NOMO-1 treated with dmso at 0.1 percent for 144 hours (cell line): ENCODE results near the gene ACIN1.
"Not testable (repeated sequence)": the region's sequence is repeated elsewhere in the genome, so short reads cannot be mapped to it uniquely, and the experiment has no call there.

ENCODE experiments used
- DNase-seq: peaks from one replicate; lab custom pipeline; 2025; ENCODE audit not compliant: unreplicated experiment; lab: John Stamatoyannopoulos, UW

Gene ACIN1

DNA sequence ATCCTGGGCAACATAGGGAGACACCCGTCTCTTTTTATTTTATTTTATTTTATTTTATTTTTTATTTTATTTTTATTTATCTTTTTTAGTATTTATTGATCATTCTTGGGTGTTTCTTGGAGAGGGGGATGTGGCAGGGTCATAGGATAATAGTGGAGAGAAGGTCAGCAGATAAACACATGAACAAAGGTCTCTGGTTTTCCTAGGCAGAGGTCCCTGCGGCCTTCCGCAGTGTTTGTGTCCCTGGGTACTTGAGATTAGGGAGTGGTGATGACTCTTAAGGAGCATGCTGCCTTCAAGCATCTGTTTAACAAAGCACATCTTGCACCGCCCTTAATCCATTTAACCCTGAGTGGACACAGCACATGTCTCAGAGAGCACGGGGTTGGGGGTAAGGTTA, 12.7 kb upstream of the ACIN1 start:
- DNase-seq = not testable (repeated sequence)

DNA sequence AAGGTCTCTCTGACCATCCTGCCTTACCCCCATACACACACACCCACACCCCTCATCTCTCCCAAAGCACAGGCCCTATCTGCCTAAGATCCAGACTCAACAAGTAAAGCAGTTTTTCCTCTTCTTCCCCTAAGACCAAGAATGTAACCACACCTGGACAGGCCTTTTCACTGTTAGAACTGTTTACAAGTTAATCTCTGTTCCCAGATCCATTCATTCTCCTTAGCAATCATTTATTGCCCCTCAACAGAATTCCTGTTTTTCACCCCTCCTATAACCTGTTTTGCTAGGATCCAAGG, 11.8 kb upstream of the ACIN1 start:
- DNase-seq = no peak

DNA sequence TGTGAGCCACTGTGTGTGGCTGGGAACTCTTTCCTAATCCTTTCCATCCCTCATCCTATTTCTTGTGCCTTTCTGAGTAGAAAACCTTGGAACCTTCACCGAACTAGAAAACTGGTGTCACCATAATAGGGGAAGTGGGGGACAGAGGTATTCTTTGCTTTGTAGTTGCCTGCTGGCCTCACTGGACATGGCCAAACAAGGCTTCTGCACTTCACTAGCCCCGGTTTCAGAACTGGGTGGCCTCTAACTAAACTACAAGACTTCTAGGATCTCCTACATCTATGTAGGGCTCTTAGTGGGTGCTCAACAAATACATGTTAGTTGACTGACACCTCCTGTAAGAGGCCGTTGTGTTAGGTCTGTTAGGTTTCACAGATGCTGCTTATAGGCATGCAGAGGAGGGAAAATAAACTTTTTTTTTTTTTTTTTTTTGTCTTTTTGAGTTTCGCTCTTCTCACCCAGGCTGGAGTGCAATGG, 10.4 kb upstream of the ACIN1 start:
- no peak for DNase-seq

DNA sequence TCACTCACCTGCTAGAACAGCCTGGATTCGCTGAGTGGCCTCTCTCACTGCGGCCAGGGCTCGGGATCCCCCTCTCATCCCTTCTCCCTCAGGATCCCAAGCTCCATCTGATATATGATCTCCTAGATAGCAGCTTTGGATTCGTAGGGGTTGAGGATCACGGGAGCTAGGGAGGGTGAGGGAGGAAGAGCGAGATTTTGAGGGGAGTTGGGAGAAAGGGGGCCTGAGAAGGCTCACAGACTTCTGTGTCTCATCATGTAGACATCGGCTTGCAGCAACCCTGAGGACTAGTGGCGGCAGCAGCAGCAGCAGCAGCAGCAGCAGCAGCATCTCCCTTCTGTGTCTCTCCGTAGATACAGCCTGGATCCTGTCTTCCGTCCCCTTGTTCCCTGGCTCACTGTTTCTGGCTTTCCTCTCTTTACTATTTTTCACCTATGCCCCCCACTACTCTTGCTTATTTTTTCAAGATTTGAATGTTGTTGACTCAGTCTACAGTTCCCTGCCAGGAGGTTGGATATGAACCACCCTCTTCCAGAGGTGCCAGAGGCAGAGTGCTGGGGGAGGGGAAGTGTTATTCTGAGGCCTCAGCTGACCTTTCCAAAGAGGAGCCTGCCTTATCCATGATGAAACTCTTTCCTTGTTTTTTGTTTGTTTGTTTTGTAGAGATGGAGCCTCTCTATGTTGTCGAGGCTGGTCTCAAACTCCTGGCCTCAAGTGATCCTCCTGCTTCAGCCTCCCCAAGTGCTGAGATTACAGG, 9.8 kb upstream of the ACIN1 start, which contains the start of gene CIROP:
TSS of gene CIROP (minus strand) at position 399 of the 757 bp plus-strand sequence. CDS start at position 330, 69 bp downstream.
- no peak for DNase-seq

DNA sequence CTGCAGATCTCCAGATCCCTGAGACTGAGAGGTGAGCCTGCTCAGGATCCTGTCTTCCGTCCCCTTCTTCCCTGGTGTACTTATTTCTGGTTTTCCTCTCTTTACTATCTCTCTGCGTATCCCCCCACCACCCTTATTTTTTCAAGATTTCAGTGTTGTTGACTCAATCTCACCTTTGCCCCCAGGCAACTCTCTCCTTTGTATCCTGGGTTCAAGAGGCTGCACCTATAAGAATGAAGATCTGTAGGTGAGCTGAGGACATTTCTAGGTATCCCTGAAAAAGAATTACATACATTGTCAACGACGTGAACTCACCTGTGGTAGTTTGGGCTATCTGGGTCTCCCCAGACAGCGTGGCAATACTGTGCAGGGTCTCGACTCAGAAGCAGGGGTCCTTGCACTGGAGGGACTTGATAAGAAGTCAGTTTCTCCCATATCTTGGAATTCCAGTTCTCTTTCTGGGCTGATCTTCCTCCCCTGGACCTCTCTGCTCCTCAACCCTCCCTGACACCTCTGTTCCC, 9.2 kb upstream of the ACIN1 start:
- no peak for DNase-seq

DNA sequence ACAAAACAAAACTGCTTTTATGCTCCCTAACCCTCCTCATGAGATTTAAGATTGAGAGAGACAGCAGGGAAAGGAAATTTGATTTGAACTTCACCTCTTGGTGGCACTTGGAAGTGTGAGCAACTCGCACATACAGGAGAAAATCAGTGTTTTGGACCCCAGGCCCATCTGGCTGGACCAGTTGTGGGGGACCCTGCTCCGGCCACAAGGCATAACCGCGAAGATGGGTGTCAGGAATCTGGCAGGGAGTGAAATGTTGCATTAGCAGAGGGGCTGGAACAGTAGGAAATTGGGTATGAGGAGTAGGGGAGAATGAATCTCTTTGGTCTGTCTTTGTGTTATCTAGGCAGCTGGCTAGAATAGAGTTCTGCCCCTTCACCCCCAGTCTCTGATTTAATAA, 8.6 kb upstream of the ACIN1 start:
- no peak for DNase-seq

DNA sequence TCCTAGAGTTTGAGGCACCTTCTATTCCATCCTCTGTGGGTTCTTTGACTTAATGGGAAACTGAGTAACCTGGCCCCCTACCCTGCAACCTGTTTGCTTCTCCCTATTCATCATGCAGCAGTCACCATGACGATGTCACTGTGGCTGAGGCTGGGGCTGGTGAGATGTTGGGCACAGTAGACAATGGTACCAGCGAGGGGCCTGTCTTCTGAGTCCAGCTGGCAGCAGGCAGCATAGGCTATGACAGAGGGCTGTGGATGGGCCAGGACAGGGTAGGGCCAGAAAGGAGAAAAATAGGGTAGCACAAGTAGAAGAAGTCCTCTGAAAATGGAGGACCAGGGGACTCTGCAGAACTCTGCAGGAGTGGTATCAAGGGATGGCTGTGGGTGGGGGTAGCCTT, 7.9 kb upstream of the ACIN1 start:
- DNase-seq = no peak

DNA sequence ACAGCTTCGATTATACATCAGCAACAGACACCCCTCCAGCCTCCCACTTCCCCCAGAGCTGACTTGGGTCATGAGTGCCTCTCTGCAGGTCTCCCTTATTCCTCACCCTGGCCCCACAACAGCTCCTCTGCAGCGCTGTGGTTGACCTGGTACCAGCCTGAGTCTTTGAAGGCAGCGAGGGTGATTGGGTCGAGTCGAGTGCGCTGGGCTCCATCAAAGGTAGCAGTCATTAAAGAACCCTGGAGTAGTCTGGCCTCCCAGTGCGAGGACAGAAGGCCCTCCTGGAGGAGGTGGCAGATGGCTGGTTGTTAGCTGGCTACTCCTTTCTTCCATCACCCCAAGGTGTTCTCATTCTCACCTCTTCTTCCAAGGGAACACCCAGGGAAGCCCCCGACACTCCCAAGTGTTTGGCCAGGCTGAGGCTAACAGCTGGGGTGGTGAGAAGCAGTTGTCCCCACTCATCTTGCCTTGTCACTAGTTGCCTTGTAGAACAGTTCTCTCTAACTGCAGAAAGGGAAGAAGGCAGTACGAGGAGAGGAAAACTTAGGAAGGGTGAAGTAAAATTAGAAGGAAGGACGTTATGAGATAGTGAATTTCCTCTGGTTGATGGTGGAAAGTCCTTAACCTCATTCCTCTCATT, 7.2 kb upstream of the ACIN1 start:
- DNase-seq = no peak

DNA sequence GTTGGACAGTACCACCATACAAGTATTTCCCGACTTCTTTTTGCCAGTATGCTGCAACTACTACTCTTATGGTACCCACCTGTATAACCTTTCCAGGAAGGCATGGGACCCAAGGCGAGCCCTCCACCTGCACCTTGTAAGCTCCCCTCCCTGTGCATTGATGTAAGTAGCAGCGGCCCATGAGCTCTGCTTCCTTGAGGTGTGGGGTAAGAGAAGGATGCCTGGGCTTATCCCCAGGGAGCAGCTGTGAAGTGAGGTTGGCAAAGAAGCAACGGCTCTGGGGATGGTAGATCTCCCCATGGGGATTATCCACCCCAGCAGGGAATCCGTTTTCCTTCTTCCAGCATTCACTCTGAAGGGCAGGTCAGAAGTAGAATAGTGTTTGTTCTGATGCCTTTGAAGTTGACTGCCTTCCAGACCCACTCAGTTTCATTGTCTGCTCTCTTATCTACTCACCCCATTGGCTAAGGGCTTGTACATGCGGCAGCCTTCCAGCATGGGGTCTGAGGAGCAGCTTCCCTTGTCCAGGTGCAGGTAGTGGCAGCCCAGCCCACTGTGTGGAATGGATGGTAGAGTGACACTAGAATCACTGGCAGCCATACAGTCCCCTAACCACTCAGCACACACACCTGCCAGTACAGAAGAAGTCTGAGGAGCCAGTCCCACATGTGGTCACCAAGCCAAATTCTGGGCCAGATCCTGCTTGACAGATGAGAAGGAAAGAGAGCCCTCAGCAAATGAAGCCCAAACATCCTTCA, 6.5 kb upstream of the ACIN1 start:
- DNase-seq = no peak

DNA sequence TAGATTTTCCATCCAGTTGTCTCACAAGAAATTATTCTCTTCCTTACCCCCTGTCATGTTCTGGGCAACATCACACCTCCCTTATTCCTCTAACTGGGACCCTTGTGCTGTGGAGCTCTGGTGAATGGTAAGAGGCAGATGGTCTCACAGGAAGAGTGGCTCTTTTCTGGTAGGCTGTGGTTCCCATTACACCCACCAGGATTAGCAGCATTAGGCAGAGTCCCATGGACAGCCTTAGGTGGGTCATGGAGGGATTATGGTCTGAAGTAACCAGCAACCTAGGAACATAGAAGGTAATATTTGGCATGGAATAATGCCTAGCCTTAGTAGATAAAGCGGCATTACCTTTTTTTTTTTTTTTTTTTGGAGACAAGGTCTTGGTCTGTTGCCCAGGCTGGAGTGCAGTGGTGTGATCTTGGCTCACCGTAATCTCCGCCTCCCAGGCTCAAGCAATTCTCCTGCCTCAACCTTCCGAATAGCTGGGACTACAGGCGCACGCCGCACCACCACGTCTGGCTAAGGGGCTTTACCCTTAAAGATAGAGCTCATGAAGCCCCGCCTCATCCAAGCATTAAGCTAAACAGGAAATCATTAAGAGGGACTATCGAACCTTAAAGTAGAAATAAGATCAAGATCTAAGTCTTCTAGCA, 4.4 kb upstream of the ACIN1 start:
- no peak for DNase-seq

DNA sequence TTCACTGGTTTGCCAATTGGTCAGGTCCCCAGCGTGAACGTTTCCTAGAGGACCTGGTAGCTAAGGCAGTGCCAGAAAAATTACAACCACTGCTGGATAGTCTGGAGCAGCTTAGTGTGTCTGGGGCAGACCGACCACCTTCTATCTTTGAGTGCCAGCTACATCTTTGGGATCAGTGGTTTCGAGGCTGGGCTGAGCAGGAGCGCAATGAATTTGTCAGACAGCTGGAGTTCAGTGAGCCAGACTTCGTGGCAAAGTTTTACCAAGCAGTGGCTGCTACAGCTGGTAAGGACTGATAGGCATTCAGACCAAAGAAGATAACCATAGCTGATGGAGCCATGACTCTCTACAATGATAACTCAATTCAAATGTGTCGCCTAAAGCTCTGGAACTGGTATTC, 2.9 kb upstream of the ACIN1 start:
- DNase-seq = no peak

DNA sequence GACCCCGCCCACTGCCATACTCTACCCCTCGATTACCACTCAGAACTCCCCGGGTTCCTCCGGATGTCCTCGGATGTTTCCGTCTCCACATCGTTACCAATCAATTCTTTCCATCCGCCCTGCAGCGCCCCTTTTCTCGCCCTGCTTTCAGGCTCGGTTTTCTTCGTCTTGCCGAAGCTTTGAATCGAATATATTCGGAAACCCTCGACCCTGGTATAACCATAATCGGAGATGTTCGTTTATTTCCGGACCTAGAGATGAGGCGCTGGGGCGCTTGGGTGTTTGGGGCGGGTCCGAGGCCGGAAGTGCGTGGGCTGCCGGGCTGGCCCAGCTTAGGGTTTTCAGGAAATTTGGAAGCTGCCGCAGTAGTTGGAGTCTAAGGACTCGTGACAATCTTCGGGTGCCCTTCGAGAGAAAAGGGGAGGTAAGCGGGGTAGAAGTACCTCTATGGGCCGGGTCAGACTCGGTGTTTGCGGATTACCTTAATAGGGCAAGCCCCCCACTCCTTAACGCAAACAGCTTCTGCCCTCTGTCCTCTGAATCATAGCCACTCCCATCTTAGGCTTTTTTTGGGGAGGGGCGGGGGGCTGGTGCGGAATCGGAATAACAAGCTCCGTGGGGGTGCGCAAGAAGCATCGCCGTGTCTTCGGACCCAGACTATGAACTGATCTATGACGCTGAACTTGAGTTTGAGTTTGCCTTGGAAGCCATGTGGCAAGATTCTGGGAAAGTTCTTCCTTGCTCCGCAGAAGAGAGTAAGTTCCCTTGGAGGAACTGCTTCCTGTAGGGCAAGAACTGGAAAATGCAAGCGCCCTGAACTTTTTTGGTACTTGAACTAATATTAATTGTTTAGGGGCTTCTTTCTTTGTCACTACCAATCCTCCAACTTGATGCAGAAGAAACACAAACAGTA, 516 bp upstream of the ACIN1 start, which contains the start of gene C14orf119:
TSS of gene C14orf119 (plus strand) at position 310 of the 913 bp plus-strand sequence. CDS start 2,154 bp downstream, outside the sequence.
- no peak for DNase-seq

DNA sequence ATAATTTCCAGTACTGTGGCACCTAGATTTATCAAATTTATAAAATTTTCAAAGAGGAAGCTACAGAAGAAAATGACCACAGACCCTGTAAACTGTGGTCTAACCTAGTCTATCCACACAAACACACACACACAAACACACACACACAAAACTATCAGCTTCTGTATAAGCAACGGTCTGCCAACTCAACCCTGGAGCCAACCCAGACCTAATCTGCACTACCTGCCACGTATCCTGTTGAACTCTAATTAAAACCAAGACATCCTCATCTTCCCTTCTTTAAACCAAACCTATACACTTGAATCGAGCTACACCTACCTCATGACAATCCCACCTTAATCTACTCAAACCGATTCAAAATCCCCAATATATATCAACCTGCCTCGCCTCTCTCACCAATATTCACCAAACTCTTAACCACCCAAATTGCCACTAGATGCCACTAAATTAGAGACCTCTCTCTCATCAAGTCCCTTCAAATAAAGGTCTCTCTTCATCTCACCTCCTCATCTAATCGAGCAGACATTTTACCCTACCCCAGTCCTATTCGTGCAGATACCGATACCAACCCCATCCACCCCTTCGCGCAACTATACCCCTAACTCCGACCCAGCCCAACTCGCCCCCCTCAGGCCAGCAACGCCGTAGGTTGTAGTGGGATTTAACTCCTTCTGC, 808 bp downstream of the ACIN1 start:
- DNase-seq = no peak

DNA sequence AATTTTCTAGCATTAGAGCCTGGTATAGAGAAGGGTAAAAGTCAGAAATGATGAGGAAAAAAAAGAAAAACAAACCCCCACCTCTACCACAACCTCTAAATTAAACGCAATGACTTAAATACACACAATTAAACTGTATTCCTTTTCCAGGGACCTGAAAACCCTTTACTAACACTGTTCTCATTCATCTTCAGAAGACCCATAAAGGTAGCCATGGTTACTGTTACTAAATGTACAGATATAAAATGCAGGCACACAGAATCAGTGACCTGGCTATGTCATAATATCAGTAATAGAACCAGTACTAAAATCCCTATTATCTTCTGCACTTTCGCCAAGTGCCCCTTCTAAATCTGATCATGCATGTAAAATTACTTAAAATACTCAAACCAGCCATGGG, 1.4 kb downstream of the ACIN1 start:
- DNase-seq = no peak

DNA sequence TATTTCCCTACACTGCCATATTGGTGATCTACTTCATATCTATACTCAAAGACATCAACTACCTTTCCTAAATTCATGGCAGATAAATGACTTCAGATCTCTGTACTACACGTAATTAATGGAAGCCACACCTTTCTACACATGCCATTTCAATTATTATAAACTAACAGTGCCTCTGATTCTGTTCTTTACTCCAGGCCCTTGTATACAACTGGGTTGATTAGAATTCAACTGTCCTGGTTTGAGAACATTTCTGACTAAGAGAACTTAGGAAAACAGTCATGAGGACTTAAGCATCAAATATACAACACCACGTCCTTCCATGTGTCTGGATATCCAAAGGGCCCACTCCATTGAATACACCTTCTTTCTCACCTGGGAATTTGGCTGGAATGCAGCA, 1.8 kb downstream of the ACIN1 start:
- no peak for DNase-seq

DNA sequence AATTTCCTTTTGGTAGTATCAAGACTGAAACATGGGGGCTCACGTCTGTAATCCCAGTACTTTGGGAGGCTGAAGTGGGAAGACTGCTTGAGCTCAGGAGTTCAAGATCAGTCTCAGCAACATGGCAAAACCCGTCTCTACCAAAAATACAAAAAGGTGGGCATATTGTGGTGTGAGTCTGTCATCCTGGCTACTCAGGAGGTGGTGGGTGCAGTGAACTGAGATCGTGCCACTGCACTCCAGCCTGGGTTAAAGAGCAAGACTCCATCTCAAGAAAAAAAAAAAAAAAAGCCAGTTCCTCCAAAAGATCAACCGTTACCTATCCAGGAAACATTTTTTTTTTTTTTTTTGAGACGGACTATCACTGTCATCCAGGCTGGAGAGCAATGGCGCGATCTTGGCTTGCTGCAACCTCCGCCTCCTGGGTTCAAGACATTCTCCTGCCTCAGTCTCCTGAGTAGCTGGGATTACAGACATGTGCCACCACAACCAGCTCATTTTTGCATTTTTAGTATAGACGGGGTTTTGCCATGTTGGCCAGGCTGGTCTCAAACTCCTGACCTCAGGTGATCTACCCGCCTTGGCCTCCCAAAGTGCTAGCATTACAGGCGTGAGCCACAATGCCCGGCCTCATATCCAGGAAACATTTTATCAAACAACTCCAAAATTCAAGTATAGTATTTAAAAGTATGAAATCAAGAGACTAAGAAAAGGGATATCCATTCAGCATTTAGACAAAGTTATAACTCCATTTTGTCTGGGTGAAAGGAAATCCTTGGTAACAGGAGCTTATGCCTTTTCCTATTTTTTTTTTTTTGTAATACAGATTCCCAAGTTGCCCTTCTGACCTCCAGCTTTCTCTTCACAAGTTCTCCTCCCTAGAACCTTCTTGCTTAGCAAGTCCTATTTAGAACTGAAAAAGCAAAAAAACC, 3.4 kb downstream of the ACIN1 start:
- no peak for DNase-seq

DNA sequence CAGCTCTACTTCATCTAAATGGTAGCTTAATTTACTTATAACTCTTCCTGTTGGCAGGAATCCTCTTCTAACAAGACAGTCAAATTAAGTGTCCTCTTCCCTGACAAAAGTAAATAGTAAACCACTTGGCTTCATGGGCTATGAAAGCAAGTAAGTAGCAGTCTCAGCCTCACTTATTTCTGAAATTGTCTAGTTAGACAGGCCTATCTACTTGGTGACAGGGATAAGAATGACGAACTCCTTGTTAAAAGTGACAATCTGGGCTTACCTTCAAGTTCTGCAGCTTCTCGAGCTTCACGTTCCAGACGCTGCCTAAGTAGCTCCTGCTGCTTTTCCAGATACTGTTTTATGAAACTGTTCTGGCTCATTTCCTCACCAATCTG, 4.7 kb downstream of the ACIN1 start:
- DNase-seq = no peak

DNA sequence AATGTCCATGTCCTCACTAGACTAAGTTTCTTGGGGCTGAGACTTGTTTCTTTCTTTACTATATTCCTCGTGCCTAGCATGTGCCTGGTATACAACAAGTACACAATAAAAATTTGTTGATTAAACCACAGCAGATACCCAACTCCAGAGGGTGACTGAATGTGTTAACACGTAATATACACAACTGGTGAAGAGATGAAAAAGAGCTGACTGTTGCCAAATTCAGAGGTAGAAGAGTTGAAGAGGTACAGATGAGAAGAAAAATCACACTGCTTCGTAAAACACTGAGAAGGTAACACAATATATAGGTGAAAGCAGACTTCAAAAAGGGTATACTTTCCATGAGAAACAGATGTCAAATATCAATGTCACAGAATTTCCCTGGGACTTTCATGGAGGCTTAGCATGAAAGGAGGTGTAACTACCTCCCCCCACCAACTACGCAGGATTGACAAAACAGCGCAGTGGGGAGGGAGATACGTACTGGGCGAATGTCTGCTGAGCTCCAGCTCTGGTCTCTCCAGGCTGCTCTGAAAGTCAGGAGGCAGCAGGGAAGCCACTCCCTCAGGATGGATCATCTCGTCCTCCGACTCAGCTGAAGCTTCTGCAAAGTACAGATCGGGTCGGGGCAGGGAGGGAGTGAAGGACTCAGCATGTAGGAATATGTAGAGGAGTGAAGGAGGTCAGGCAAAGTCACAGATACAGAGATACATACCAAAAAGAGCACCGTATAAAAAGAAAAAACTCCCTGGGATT, 5.3 kb downstream of the ACIN1 start:
- DNase-seq = no peak
